Measurements from ENCODE around the gene FNDC11. TPM values are rescaled to one million over a fixed set of nuclear protein-coding genes. Genes with fewer than 3 reads are reported as not detected.

FNDC11 gene
- total and polyA plus RNA-seq, 2 of the 13 experiments (the other 11 are each of a cell fraction or from before 2014, with no cell fraction given): 0.07 TPM; not detected in 1

- POLR2A ChIA-PET: interaction anchor here (0.9 to 1.0 kb wide), 2 partner anchors 12 to 138 kb away, joined by 3 read pairs; partner anchors contain the start of genes ARFRP1 and ZGPAT
- FAIRE-seq: no peak
- TF ChIP-seq CREM (IDR thresholded peaks at IDR 0.05) (no peak), CREM (CRISPR knock-in tag; IDR thresholded peaks at IDR 0.05) (no peak), MAF1 (CRISPR knock-in tag; IDR thresholded peaks at IDR 0.05; ENCODE audit: borderline replicate concordance) (no peak), ZNF570 (CRISPR knock-in tag; IDR thresholded peaks at IDR 0.05; ENCODE audit: borderline replicate concordance) (no peak), TBL1XR1 (IDR thresholded peaks at IDR 0.05; ENCODE audit: borderline replicate concordance, low read length, partially characterized antibody) (no peak), SKI (IDR thresholded peaks at IDR 0.05; ENCODE audit: partially characterized antibody) (no peak), ZSCAN9 (CRISPR knock-in tag; IDR thresholded peaks at IDR 0.05; ENCODE audit: borderline replicate concordance) (no peak), SUZ12 (IDR thresholded peaks at IDR 0.05; ENCODE audit: low read depth, low read length) (no peak), HOXD1 (CRISPR knock-in tag; IDR thresholded peaks at IDR 0.05) (no peak), SOX5 (CRISPR knock-in tag; IDR thresholded peaks at IDR 0.05; ENCODE audit: borderline replicate concordance) (no peak), CAMTA2 (CRISPR knock-in tag; IDR thresholded peaks at IDR 0.05; ENCODE audit: borderline replicate concordance) (0 out of 2 replicates have a peak, but pooled peaks have one; percentile 33), ZNF274 (CRISPR knock-in tag; IDR thresholded peaks at IDR 0.05) (peak; percentile 35; the same call in 1 of the 2 replicates), ZSCAN5A (CRISPR knock-in tag; IDR thresholded peaks at IDR 0.05; ENCODE audit: borderline replicate concordance) (no peak), ZMAT5 (CRISPR knock-in tag; IDR thresholded peaks at IDR 0.05; ENCODE audit: borderline replicate concordance, low read depth) (no peak), ZBTB38 (CRISPR knock-in tag; IDR thresholded peaks at IDR 0.05) (peak; percentile 46; the same call in 1 of the 2 replicates), LBX2 (CRISPR knock-in tag; IDR thresholded peaks at IDR 0.05; ENCODE audit: borderline replicate concordance) (no peak), ZNF883 (CRISPR knock-in tag; IDR thresholded peaks at IDR 0.05; ENCODE audit: not compliant biosample characterization) (peak; percentile 36), ZBTB34 (CRISPR knock-in tag; IDR thresholded peaks at IDR 0.05) (no peak), ZBTB1 (CRISPR knock-in tag; IDR thresholded peaks at IDR 0.05; ENCODE audit: borderline replicate concordance) (no peak)
Measured at GRCh38 chr20:63568986-63569949, 15.3 kb downstream of the FNDC11 start.

More at GRCh38 chr20:63568986-63569949, 15.3 kb downstream of the FNDC11 start:
- Histone ChIP-seq H3K4me3 (replicated peaks in 1 of 3; ENCODE audit: insufficient read depth in 1 of 3, low read depth in 2 of 3, low read length in 3 of 3) (no peak overlapping the region), H3K27ac (ENCODE audit: extremely low read length, insufficient read depth, low read length) (no peak overlapping the region), H2AFZ (ENCODE audit: low read length) (no peak overlapping the region), H4K20me1 (ENCODE audit: insufficient read depth, low read length) (peaks cover 2% of the 10 kb centered on the region; the same call in 1 of the 2 replicates), H3K79me2 (ENCODE audit: insufficient read depth, low read length) (no peaks in the 10 kb centered on the region), H3K9me3 (ENCODE audit: low read length) (no peaks in the 10 kb centered on the region), H3K4me2 (ENCODE audit: low read depth, low read length) (no peak overlapping the region), H3K9ac (ENCODE audit: insufficient read depth, low read depth, low read length) (no peak overlapping the region), H3K36me3 (replicated peaks in 1 of 2; ENCODE audit: control insufficient read depth in 1 of 2, insufficient read depth in 2 of 2, low read length in 2 of 2) (no peaks in the 10 kb centered on the region), H3K4me1 (ENCODE audit: insufficient read depth, low read length) (peaks cover 12% of the 10 kb centered on the region), H3K27me3 (ENCODE audit: control insufficient read depth in 1 of 2, insufficient read depth in 2 of 2, low read length in 2 of 2) (no peaks in the 10 kb centered on the region)
- no TSS peak for BruUV-seq (replicated peaks)
- intact Hi-C loops (cut with micrococcal nuclease; ENCODE audit: unreplicated experiment): no loop called here
- ATAC-seq (no peak), DNase-seq (ENCODE audit: low spot score) (no peak)
- 77% methylated on average over 44 of the region's 46 CpGs for WGBS (ENCODE audit: low lambda C conversion rate)
- CTCF ChIA-PET (ENCODE audit: low intra/inter-chr PET ratio, low total read pairs): no interaction called here
- in situ Hi-C loops (cut with HindIII; ENCODE audit: extremely low pct_ligation_motif_present, low pct_unique_long_range_greater_than_20kb): no loop called here

Measured in HepG2 (cell line).